Measurements from ENCODE around the gene ARHGAP26.
"Not testable (repeated sequence)": the region's sequence is repeated elsewhere in the genome, so short reads cannot be mapped to it uniquely, and the experiment has no call there.

ARHGAP26 gene

GRCh38 chr5:142979636-142980035 is 209.5 kb downstream of the ARHGAP26 start:
- no peak for DNase-seq (ENCODE audit: low read depth in 1 of 2, low spot score in 1 of 2)

GRCh38 chr5:142981475-142981874 is 211.3 kb downstream of the ARHGAP26 start:
- DNase-seq (ENCODE audit: low read depth in 1 of 2, low spot score in 1 of 2) = no peak

DNA sequence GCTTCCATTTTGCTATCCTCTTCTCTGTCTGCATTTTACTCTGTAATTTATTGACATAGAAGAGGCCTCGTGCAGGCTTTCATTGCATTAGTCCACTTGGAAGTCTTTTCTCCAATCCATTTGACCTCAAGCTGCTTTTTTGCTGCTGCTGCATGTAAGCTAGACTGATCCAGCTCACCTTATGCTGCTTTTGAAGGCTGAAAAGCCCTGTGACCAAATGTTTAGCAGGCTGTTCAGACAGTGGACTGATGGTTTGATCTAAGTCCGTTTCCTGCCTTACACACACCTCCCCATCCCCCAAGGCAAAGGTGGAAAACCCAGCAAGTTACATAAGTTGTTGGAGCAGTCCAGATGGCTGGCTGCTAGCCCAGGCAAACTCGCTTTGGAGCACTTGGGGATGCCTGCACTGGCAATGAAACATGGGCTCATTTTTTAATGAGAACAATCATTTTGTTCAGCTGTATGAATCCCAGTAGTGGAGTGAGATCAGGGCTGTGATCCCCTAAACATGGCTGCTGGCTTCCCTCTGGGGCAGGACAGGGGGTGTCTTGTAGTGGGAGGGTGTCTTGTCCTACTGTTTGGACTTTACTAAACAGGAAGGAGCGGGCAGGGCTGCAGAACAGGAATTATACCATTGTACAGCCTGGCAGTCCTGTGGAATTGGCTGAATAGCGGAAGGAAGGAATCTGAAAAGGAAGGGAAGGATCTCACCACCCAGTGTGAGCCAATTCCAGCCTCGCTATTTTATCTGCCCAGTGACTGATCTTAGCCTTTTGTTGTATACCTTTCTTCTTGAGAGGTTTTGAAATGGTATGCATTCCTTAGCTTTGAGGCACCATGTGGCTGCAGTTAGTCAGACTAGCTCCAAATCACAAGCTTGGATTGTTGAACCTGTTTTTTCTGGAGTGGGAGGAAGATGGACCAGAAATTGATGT is 212.0 kb downstream of the ARHGAP26 start:
- DNase-seq (ENCODE audit: low read depth in 1 of 2, low spot score in 1 of 2) = no peak

- no peak for DNase-seq (ENCODE audit: low read depth in 1 of 2, low spot score in 1 of 2)
These were observed 212.6 kb downstream of the ARHGAP26 start for GRCh38 chr5:142982821-142983200.

- no peak for DNase-seq (ENCODE audit: low read depth in 1 of 2, low spot score in 1 of 2)
These were observed 213.8 kb downstream of the ARHGAP26 start for GRCh38 chr5:142984011-142984410.

- no peak for DNase-seq (ENCODE audit: low read depth in 1 of 2, low spot score in 1 of 2)
These were observed 214.3 kb downstream of the ARHGAP26 start for GRCh38 chr5:142984525-142984924.

DNA sequence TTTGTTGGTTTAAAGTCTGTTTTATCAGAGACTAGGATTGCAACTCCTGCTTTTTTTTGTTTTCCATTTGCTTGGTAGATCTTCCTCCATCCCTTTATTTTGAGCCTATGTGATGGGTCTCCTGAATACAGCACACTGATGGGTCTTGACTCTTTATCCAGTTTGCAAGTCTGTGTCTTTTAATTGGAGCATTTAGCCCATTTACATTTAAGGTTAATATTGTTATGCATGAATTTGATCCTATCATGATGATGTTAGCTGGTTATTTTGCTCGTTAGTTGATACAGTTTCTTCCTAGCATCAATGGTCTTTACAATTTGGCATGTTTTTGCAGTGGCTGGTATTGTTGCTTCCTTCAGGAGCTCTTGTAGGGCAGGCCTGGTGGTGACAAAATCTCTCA is 219.1 kb downstream of the ARHGAP26 start:
- DNase-seq (ENCODE audit: low read depth in 1 of 2, low spot score in 1 of 2) = not testable (repeated sequence)

DNA sequence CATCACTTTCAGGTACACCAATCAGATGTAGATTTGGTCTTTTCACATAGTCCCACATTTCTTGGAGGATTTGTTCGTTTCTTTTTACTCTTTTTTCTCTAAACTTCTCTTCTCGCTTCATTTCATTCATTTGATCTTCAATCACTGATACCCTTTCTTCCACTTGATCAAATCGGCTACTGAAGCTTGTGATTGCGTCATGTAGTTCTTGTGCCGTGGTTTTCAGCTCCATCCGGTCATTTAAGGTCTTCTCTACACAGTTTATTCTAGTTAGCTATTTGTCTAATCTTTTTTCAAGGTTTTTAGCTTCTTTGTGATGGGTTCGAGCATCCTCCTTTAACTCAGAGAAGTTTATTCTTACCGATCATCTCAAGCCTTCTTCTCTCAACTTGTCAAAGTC is 219.9 kb downstream of the ARHGAP26 start:
- not testable (repeated sequence) for DNase-seq (ENCODE audit: low read depth in 1 of 2, low spot score in 1 of 2)

GRCh38 chr5:142994218-142994617 is 224.0 kb downstream of the ARHGAP26 start:
- DNase-seq (ENCODE audit: low read depth in 1 of 2, low spot score in 1 of 2) = no peak

DNA sequence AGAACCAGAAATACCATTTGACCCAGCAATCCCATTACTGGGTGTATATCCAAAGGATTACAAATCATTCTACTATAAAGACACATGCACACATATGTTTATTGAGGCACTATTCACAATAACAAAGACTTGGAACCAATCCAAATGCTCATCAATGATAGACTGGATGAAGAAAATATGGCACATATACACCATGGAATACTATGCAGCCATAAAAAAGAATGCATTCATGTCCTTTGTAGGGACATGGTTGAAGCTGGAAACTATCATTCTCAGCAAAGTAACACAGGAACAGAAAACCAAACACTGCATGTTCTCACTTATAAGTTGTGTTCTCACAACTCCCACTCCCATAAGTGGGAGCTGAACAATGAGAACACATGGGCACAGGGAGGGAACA is 225.4 kb downstream of the ARHGAP26 start:
- DNase-seq (ENCODE audit: low read depth in 1 of 2, low spot score in 1 of 2) = not testable (repeated sequence)

- DNase-seq (ENCODE audit: low read depth in 1 of 2, low spot score in 1 of 2) = no peak
These were observed 227.4 kb downstream of the ARHGAP26 start for GRCh38 chr5:142997591-142997990.

DNA sequence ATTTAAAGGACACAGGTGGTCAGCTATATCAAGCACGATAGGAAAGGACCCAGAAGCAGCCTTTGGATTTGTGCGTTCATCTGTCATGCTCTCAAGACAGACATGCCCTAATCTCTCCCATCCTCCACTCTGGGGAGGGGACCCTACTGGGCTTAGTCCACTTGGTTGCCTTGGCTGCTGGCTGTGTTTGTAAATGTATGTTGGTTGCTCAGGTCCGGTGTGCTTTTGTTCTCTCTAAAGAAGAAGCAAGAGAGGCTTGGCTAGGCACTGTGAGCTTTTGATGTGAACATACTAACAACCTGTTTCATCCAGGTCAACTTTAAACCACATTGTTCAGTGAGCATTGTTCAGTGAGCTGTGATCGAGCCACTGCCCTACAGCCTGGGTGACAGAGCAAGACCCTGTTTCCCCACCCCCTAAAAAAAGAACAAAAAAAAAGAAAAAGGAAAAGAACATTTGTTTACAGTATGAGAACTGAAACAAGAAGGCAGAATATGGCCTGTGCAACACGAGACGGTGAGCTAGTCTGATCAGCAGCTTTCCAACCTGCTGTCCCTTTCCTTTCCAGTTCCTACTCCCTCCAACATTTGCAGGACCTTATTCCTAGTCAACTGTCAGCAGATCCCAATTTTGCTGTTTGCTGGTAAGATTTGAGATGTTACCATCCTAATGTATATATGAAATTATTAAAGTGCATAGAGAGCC is 228.3 kb downstream of the ARHGAP26 start:
- no peak for DNase-seq (ENCODE audit: low read depth in 1 of 2, low spot score in 1 of 2)

GRCh38 chr5:143000551-143000950 is 230.4 kb downstream of the ARHGAP26 start:
- DNase-seq (ENCODE audit: low read depth in 1 of 2, low spot score in 1 of 2) = not testable (repeated sequence)

- no peak for DNase-seq (ENCODE audit: low read depth in 1 of 2, low spot score in 1 of 2)
These were observed 231.7 kb downstream of the ARHGAP26 start for GRCh38 chr5:143001764-143002351.

- no peak for DNase-seq (ENCODE audit: low read depth in 1 of 2, low spot score in 1 of 2)
These were observed 232.5 kb downstream of the ARHGAP26 start for GRCh38 chr5:143002459-143003327.

DNA sequence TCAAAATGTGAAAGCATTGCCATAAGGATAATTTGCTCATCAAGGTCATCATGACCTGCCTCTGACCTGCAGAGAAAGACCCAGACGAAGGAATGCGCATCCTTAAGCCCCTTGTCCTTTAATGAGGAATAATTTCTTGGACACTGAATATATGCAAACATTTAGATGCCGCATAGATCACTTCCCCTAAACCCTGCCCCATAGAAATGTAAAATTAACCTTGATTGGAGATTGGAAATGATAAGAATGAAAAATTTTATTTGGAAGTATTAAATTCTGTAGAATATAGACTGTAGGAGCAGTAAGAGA is 233.1 kb downstream of the ARHGAP26 start:
- no peak for DNase-seq (ENCODE audit: low read depth in 1 of 2, low spot score in 1 of 2)

- no peak for DNase-seq (ENCODE audit: low read depth in 1 of 2, low spot score in 1 of 2)
These were observed 234.4 kb downstream of the ARHGAP26 start for GRCh38 chr5:143004361-143005145.

DNA sequence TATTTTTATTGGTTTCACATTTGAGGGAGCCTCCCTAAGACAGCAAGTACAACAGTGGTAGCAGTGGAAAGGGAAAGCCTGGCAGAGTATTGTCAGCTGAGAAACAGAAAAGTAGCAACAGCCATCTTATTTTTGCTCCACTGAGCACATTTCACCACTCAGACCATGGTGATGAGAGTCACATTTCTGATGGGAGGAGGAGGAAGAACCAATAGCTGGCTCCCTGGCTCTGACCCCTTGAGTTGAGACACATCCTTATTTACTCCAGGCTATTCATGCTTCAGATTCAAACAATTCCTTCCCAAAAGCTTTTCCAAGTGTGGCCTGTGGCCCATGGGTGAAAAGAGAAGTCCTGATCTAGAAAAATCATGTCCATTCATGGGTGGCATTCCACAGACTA is 236.3 kb downstream of the ARHGAP26 start:
- DNase-seq (ENCODE audit: low read depth in 1 of 2, low spot score in 1 of 2) = no peak

- DNase-seq (ENCODE audit: low read depth in 1 of 2, low spot score in 1 of 2) = no peak
These were observed 237.9 kb downstream of the ARHGAP26 start for GRCh38 chr5:143008032-143008431.

GRCh38 chr5:143008809-143009521 is 238.8 kb downstream of the ARHGAP26 start:
- DNase-seq (ENCODE audit: low read depth in 1 of 2, low spot score in 1 of 2) = peak; percentile 26 to 44
